Activated CD4-positive, alpha-beta T cell treated with anti-CD3 and anti-CD28 coated beads, Interleukin-2, amount 50 U/mL, for 48 hours (primary cell): ENCODE data around the gene XRCC5.
"Not testable (repeated sequence)": the region's sequence is repeated elsewhere in the genome, so short reads cannot be mapped to it uniquely, and the experiment has no call there.

Experiments used
- DNase-seq, 2 experiments: peaks; one replicate each; pipeline ENCODE4 v3.0.0-alpha.2; 2020

XRCC5 gene

DNA sequence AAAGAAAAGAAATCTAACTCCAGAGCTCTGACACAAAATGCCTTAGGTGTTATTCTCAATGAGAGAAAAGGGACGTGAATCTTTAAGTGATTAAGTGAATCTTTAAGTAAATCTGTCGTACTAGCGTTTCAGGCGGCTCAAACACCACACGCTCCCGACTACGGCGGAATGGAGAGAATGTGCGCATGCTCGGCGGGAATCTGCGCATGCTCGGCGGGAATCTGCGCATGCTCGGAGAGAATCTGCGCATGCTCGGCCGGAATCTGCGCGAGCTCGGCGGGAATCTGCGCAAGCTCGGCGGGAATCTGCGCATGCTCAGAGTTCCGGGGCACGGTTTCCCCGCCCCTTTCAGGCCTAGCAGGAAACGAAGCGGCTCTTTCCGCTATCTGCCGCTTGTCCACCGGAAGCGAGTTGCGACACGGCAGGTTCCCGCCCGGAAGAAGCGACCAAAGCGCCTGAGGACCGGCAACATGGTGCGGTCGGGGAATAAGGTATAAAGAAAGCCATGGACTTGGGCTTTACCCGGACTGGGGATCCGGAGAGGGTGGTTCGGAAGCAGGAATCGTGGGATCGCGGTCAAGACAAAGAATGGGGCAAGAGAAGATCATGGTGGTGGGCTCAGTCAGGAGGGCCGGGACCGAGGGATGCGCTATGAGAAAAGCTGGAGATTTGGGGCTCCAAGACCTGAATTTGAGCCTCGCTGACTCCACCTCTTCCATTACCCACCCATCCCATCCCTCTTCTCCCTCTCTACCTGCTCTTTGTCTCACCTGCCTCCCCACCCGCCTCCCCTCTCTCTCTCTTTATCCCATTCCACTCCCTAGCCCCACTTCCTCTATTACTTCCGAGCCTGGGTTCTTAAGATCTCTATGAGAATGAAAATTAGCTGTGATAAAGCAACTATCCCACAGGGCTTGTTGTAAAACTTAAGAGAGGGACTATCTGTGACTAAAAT lies at the start of gene XRCC5:
XRCC5 (plus strand) TSS at position 382 of the 955 bp plus-strand sequence; CDS start at position 471, 89 bp downstream.
- peak; percentile 97 to 98 for DNase-seq

DNA sequence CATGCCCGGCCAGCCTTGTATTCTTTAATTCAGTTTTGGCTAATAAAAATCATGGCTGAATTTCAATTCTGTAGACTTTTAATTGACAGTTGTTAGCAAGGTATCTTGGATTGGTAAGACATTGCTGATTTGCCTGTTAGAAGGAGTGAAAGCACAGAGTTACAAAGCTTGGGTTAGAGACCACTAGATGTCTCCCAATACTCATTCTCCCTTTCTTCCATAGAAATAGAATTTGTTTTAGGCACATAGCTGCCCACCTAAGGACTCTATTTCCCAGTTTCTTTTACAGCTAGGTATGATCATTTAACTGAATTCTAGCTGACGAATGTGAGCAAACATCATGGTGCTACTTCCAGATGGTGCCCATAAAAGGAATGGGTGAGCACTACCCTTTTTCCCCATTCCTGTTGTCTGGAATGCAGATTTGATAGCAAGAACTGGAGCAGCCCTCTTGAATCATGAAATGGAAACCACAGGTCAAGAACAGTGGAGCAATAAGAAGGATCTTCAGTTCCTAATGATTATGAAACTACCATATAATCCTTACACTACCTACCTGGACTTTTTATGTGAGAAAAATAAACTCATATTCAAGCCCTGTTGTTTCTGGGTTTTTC lies 45.0 kb upstream of the XRCC5 start:
- no peak for DNase-seq

GRCh38 chr2:216064665-216065064 lies 44.5 kb upstream of the XRCC5 start:
- DNase-seq = no peak

GRCh38 chr2:216066230-216066629 lies 42.9 kb upstream of the XRCC5 start:
- DNase-seq = no peak

DNA sequence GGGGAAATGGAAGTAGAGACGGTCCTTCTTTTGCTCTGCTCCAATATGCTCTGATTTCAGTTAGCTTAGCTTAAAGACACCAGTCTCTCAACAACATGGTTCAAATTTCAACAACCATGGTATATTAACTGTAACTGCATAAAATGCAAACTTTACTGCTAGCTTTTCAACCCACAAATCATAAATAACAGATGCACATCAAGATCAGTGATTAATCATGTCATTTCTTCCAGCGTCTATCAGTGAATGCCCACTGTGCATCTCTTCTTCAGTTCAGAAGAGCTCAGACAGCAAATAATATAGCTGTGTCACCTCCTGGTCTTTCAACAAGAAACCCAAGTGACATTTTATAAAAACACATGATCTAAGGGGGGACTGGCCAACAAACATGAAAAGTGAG lies 40.1 kb upstream of the XRCC5 start:
- DNase-seq = no peak

DNA sequence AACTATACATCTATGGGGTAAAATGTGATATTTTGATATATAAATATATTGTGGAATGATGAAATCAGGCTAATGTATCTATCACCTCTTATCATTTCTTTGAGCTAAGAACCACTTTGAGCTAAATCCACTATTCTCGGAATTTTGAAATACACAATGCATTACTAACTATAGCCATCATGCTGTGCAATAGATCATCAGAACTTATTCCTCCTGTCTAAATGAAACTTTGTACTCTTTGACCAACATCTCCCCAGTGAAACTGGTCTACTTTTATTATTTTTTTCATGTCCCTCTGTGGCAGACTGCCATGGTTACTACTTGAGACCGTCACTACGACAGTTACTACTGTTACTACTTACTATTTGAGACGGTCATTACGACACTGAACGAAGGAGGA lies 39.0 kb upstream of the XRCC5 start:
- DNase-seq = no peak

DNA sequence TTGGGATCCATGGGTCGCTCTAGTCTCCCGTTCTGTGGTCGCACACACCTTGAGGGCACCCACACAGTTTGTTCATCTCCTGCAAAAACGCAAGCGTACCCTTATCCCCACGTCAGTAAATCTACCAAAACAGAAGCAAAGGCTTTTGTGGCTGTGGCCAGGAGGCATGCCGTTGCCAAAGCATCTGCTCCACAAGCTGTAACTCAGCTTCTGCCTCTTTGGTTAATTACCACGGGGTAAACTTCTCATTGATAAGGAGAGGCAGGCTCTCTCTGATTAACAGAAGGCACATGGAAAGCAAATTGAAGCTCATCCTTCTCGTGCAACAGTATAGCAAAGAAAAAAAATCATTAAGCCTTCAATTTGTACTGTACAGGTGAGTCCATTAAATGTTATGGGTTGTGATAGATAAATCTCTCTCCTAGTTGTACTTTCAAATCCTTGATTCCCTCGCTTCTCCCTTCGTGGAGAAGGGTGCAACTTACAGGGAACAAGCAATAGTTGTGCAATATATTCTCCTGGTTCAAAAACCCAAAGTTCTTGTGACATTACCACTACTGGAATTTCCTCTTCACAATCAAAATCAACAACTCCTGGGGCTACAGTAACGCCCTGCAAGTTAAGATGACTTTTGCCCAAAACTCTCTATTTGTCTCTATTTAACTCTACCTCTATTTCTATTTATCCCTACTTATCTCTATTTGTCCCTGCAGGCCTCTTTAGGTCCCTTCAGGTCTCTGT lies 37.9 kb upstream of the XRCC5 start:
- no peak for DNase-seq

DNA sequence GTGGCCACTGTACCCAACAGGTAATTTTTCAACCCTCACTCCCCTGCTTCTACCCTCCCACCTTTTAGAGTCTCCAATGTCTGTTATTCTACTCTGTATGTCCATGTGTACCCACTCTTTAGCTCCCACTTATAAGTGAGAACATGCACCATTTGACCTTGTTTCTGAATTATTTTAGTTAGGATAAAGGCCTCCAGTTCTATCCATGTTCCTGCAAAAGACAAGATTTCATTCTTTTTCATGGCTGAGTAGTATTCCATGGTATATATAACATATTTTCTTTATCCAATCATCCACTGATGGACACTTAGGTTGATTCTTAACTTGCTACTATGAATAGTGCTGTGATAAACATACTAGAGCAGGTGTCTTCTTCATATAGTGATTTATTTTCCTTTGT lies 36.7 kb upstream of the XRCC5 start:
- DNase-seq = no peak

DNA sequence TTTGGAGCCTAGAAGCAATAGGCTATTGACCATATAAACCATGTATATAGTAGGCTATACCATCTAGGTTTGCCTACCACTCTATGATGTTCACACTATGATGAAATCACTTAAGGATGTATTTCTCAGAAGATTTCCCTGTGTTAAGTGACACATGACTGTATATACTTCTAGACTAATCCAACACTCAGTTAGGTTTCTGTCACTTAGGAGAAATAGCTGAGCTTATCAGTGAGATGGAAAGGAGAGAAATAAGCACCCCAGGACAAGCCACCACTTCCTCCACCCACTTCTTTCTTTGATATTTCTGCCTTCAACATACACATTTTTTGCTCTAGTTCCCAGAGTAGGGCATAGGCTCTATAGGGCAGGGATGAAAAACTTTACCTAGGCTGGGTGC lies 35.4 kb upstream of the XRCC5 start:
- DNase-seq = no peak

DNA sequence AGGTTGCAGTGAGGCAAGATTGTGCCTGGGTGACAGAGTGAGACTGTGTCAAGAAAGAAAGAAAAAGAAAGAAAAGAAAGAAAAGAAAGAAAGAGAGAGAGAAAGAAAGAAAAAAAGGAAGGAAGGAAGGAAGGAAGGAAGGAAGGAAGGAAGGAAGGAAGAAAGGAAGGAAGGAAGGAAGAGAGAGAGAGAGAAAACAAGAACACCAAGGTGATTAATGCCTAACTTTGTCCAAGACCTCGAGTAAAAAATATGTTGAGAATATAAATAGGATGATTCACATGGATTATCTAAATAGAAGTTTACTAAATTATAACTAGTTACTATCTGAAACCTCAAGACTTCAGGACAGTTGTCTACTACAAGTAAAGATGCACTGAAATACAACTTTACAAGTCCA lies 34.8 kb upstream of the XRCC5 start:
- DNase-seq = no peak

DNA sequence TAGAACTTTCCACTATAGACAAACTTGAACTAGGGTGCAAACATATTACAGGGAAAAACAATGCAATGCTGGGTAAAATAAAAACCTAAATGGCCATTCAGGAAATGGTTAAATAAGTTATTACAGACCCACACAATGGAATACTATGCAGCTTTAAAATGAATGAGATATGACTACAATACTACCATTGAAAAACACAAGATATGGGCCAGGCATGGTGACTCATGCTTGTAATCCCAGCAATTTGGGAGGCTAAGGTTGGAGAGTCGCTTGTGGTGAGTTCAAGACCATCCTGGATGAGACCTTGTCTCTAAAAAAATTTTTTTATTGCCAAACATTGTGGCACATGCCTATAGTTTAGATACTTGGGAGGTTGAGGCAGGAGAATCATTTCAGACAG lies 34.4 kb upstream of the XRCC5 start:
- no peak for DNase-seq

- DNase-seq = no peak
Observed at GRCh38 chr2:216075510-216076485, 33.4 kb upstream of the XRCC5 start.

DNA sequence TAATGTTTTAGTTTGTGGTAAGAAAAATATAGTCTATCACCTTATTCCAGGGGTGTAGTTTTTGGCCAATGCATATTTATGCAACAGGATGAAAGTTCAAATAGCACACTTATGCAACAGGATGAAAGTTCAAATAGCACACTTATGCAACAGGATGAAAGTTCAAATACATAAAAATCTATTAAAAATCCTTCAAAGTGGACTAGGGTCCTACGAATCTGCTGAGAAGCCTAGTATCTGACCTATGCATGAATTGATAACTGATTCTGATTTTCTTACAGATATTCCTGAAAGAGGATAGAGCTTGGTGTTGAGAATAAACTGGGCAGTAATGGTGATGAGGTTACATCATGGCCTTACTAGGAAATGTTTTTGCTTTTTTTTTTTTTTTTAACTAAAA lies 30.4 kb upstream of the XRCC5 start:
- DNase-seq = no peak

- not testable (repeated sequence) for DNase-seq
Observed at GRCh38 chr2:216080048-216080447, 29.1 kb upstream of the XRCC5 start.

DNA sequence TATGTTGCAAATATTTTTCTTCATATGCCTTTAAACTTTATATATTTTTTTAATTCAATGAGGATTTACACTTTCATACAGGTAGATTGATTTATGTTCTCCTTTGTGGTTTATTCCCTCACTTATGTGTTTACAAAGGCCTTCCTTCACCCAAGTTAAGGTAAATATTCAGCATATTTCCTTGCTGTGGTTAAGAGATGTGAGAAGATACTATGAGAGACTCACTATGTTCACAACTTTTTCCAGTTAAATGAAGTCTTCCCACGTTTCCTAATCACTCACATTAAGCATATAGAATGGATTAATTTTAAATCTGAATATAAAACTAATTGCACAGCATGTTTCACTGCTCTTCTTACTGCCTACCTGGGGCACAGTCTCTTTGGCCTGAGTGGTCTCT lies 28.1 kb upstream of the XRCC5 start:
- DNase-seq = no peak

GRCh38 chr2:216081487-216082116 lies 27.5 kb upstream of the XRCC5 start, which contains the start of the genes PECR and TMEM169:
TSS of gene PECR (minus strand) at chr2:216081809. CDS start at chr2:216081741, 68 bp downstream.
TSS of gene TMEM169 (plus strand) at chr2:216081919. CDS start at chr2:216095964, 14,045 bp downstream.
- DNase-seq = peak; percentile 80 to 82

DNA sequence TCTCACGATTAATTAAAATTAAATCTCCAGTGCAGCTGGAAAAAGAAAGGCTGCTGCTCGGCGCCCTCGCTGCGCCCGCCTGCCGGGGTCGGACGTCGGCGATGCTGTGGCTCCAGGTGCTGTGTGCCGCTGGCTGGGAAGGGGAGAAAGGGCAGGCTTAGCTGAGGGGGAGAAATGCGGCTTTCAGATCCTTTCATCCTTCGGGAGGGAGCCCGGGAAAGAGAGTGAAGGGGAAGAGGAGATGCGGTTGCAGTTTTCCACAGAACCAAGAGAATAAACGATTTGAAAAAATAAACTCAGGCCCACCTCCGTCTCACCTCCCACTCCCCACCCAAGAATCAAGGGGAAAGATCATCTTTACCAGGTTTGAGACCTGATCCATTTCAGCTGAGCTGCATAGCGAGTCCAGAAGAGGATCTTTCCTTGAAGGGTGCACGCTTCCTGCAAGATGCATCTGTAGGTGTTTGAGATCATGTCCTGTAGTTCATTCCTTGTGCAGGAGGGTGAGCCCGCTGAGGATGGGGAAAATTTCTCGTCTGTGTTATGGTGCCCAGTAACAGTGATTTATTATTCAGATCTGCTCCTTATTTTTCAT lies 26.9 kb upstream of the XRCC5 start:
- DNase-seq = peak; percentile 6 to 22

GRCh38 chr2:216082805-216083204 lies 26.3 kb upstream of the XRCC5 start:
- peak; percentile 11 to 19 for DNase-seq

- DNase-seq = peak; percentile 10 to 15
Observed at GRCh38 chr2:216083464-216084281, 25.5 kb upstream of the XRCC5 start.

GRCh38 chr2:216084547-216084946 lies 24.6 kb upstream of the XRCC5 start:
- peak; percentile 17 to 23 for DNase-seq
